ENCODE data around the gene MACROD2.
"Not testable (repeated sequence)": the region's sequence is repeated elsewhere in the genome, so short reads cannot be mapped to it uniquely, and the experiment has no call there.

MACROD2 gene

GRCh38 chr20:14916360-14916920 lies 921.1 kb downstream of the MACROD2 start:
- Histone ChIP-seq H3K36me3 (ENCODE audit: insufficient read depth, low read length) (no peaks in the 10 kb centered on the region), H3K9ac (ENCODE audit: low read depth, low read length) (no peak overlapping the region), H3K4me3 (ENCODE audit: low read length) (no peak overlapping the region), H3K4me1 (ENCODE audit: control insufficient read depth, insufficient read depth, low read length) (no peaks in the 10 kb centered on the region), H3K27me3 (ENCODE audit: control insufficient read depth, insufficient read depth, low read length) (peaks cover 6% of the 10 kb centered on the region), H3K4me2 (ENCODE audit: low read length) (no peak overlapping the region), H3K9me3 (replicated peaks; ENCODE audit: low read length) (no peaks in the 10 kb centered on the region)

GRCh38 chr20:14918281-14918680 lies 923.0 kb downstream of the MACROD2 start:
- H3K4me2 ChIP-seq (ENCODE audit: low read length) = no peak overlapping the region
- no peak overlapping the region for H3K9ac ChIP-seq (ENCODE audit: low read depth, low read length)
- peaks cover 6% of the 10 kb centered on the region for H3K27me3 ChIP-seq (ENCODE audit: control insufficient read depth, insufficient read depth, low read length)
- no peaks in the 10 kb centered on the region for H3K9me3 ChIP-seq (replicated peaks; ENCODE audit: low read length)
- H3K4me3 ChIP-seq (ENCODE audit: low read length) = no peak overlapping the region
- no peaks in the 10 kb centered on the region for H3K36me3 ChIP-seq (ENCODE audit: insufficient read depth, low read length)
- H3K4me1 ChIP-seq (ENCODE audit: control insufficient read depth, insufficient read depth, low read length) = no peaks in the 10 kb centered on the region

GRCh38 chr20:14918976-14919375 lies 923.7 kb downstream of the MACROD2 start:
- Histone ChIP-seq H3K36me3 (ENCODE audit: insufficient read depth, low read length) (no peaks in the 10 kb centered on the region), H3K27me3 (ENCODE audit: control insufficient read depth, insufficient read depth, low read length) (peaks cover 6% of the 10 kb centered on the region), H3K9ac (ENCODE audit: low read depth, low read length) (no peak overlapping the region)

GRCh38 chr20:14919501-14920081 lies 924.3 kb downstream of the MACROD2 start:
- no peaks in the 10 kb centered on the region for H3K9me3 ChIP-seq (replicated peaks; ENCODE audit: low read length)
- no peak overlapping the region for H3K4me3 ChIP-seq (ENCODE audit: low read length)
- peaks cover 6% of the 10 kb centered on the region for H3K27me3 ChIP-seq (ENCODE audit: control insufficient read depth, insufficient read depth, low read length)
- H3K36me3 ChIP-seq (ENCODE audit: insufficient read depth, low read length) = no peaks in the 10 kb centered on the region
- no peaks in the 10 kb centered on the region for H3K4me1 ChIP-seq (ENCODE audit: control insufficient read depth, insufficient read depth, low read length)
- no peak overlapping the region for H3K4me2 ChIP-seq (ENCODE audit: low read length)
- no peak overlapping the region for H3K9ac ChIP-seq (ENCODE audit: low read depth, low read length)

More at GRCh38 chr20:14918976-14919375, 923.7 kb downstream of the MACROD2 start:
- no peaks in the 10 kb centered on the region for H3K9me3 ChIP-seq (replicated peaks; ENCODE audit: low read length)
- H3K4me1 ChIP-seq (ENCODE audit: control insufficient read depth, insufficient read depth, low read length) = no peaks in the 10 kb centered on the region
- H3K4me3 ChIP-seq (ENCODE audit: low read length) = no peak overlapping the region
- H3K4me2 ChIP-seq (ENCODE audit: low read length) = no peak overlapping the region

- no peaks in the 10 kb centered on the region for H3K36me3 ChIP-seq (ENCODE audit: insufficient read depth, low read length)
- no peak overlapping the region for H3K9ac ChIP-seq (ENCODE audit: low read depth, low read length)
- no peaks in the 10 kb centered on the region for H3K27me3 ChIP-seq (ENCODE audit: control insufficient read depth, insufficient read depth, low read length)
- H3K9me3 ChIP-seq (replicated peaks; ENCODE audit: low read length) = no peaks in the 10 kb centered on the region
- H3K4me3 ChIP-seq (ENCODE audit: low read length) = no peak overlapping the region
- no peak overlapping the region for H3K4me2 ChIP-seq (ENCODE audit: low read length)
- H3K4me1 ChIP-seq (ENCODE audit: control insufficient read depth, insufficient read depth, low read length) = no peaks in the 10 kb centered on the region
These were observed 926.2 kb downstream of the MACROD2 start for GRCh38 chr20:14921513-14921912.

- Histone ChIP-seq H3K9me3 (replicated peaks; ENCODE audit: low read length) (no peaks in the 10 kb centered on the region), H3K9ac (ENCODE audit: low read depth, low read length) (no peak overlapping the region)
These were observed 927.4 kb downstream of the MACROD2 start for GRCh38 chr20:14922503-14923267.

GRCh38 chr20:14924433-14924832 lies 929.1 kb downstream of the MACROD2 start:
- Histone ChIP-seq H3K4me1 (ENCODE audit: control insufficient read depth, insufficient read depth, low read length) (no peaks in the 10 kb centered on the region), H3K27me3 (ENCODE audit: control insufficient read depth, insufficient read depth, low read length) (no peaks in the 10 kb centered on the region), H3K4me3 (ENCODE audit: low read length) (no peak overlapping the region), H3K36me3 (ENCODE audit: insufficient read depth, low read length) (no peaks in the 10 kb centered on the region), H3K9ac (ENCODE audit: low read depth, low read length) (no peak overlapping the region), H3K4me2 (ENCODE audit: low read length) (no peak overlapping the region), H3K9me3 (replicated peaks; ENCODE audit: low read length) (no peaks in the 10 kb centered on the region)

More at GRCh38 chr20:14922503-14923267, 927.4 kb downstream of the MACROD2 start:
- Histone ChIP-seq H3K4me1 (ENCODE audit: control insufficient read depth, insufficient read depth, low read length) (no peaks in the 10 kb centered on the region), H3K4me2 (ENCODE audit: low read length) (no peak overlapping the region), H3K27me3 (ENCODE audit: control insufficient read depth, insufficient read depth, low read length) (no peaks in the 10 kb centered on the region), H3K36me3 (ENCODE audit: insufficient read depth, low read length) (no peaks in the 10 kb centered on the region), H3K4me3 (ENCODE audit: low read length) (no peak overlapping the region)

- H3K36me3 ChIP-seq (ENCODE audit: insufficient read depth, low read length) = no peaks in the 10 kb centered on the region
- H3K4me1 ChIP-seq (ENCODE audit: control insufficient read depth, insufficient read depth, low read length) = no peaks in the 10 kb centered on the region
- no peaks in the 10 kb centered on the region for H3K9me3 ChIP-seq (replicated peaks; ENCODE audit: low read length)
- no peak overlapping the region for H3K9ac ChIP-seq (ENCODE audit: low read depth, low read length)
- H3K4me2 ChIP-seq (ENCODE audit: low read length) = no peak overlapping the region
- H3K27me3 ChIP-seq (ENCODE audit: control insufficient read depth, insufficient read depth, low read length) = no peaks in the 10 kb centered on the region
- H3K4me3 ChIP-seq (ENCODE audit: low read length) = no peak overlapping the region
These were observed 930.0 kb downstream of the MACROD2 start for GRCh38 chr20:14925300-14925699.

GRCh38 chr20:14926436-14926835 lies 931.1 kb downstream of the MACROD2 start:
- H3K9me3 ChIP-seq (replicated peaks; ENCODE audit: low read length); H3K36me3 ChIP-seq (ENCODE audit: insufficient read depth, low read length); H3K4me2 ChIP-seq (ENCODE audit: low read length); H3K9ac ChIP-seq (ENCODE audit: low read depth, low read length); H3K4me3 ChIP-seq (ENCODE audit: low read length); H3K4me1 ChIP-seq (ENCODE audit: control insufficient read depth, insufficient read depth, low read length); H3K27me3 ChIP-seq (ENCODE audit: control insufficient read depth, insufficient read depth, low read length): not testable (repeated sequence)

- H3K4me3 ChIP-seq (ENCODE audit: low read length) = no peak overlapping the region
- no peaks in the 10 kb centered on the region for H3K9me3 ChIP-seq (replicated peaks; ENCODE audit: low read length)
- no peak overlapping the region for H3K4me2 ChIP-seq (ENCODE audit: low read length)
- H3K4me1 ChIP-seq (ENCODE audit: control insufficient read depth, insufficient read depth, low read length) = no peaks in the 10 kb centered on the region
- H3K9ac ChIP-seq (ENCODE audit: low read depth, low read length) = no peak overlapping the region
- H3K36me3 ChIP-seq (ENCODE audit: insufficient read depth, low read length) = no peaks in the 10 kb centered on the region
- no peaks in the 10 kb centered on the region for H3K27me3 ChIP-seq (ENCODE audit: control insufficient read depth, insufficient read depth, low read length)
These were observed 932.8 kb downstream of the MACROD2 start for GRCh38 chr20:14928083-14928482.

GRCh38 chr20:14929388-14929787 lies 934.1 kb downstream of the MACROD2 start:
- Histone ChIP-seq H3K4me3 (ENCODE audit: low read length) (no peak overlapping the region), H3K4me2 (ENCODE audit: low read length) (no peak overlapping the region), H3K4me1 (ENCODE audit: control insufficient read depth, insufficient read depth, low read length) (no peaks in the 10 kb centered on the region), H3K9ac (ENCODE audit: low read depth, low read length) (no peak overlapping the region), H3K36me3 (ENCODE audit: insufficient read depth, low read length) (no peaks in the 10 kb centered on the region), H3K27me3 (ENCODE audit: control insufficient read depth, insufficient read depth, low read length) (no peaks in the 10 kb centered on the region), H3K9me3 (replicated peaks; ENCODE audit: low read length) (no peaks in the 10 kb centered on the region)

GRCh38 chr20:14932040-14932439 lies 936.7 kb downstream of the MACROD2 start:
- H3K4me1 ChIP-seq (ENCODE audit: control insufficient read depth, insufficient read depth, low read length) = no peaks in the 10 kb centered on the region
- H3K36me3 ChIP-seq (ENCODE audit: insufficient read depth, low read length) = no peaks in the 10 kb centered on the region
- no peaks in the 10 kb centered on the region for H3K9me3 ChIP-seq (replicated peaks; ENCODE audit: low read length)
- H3K9ac ChIP-seq (ENCODE audit: low read depth, low read length) = no peak overlapping the region
- no peak overlapping the region for H3K4me2 ChIP-seq (ENCODE audit: low read length)
- no peak overlapping the region for H3K4me3 ChIP-seq (ENCODE audit: low read length)
- no peaks in the 10 kb centered on the region for H3K27me3 ChIP-seq (ENCODE audit: control insufficient read depth, insufficient read depth, low read length)

Measured in skeletal muscle satellite cell (primary cell).